HEK293T (cell line): ENCODE results near the gene USP37.
"Not testable (repeated sequence)": the region's sequence is repeated elsewhere in the genome, so short reads cannot be mapped to it uniquely, and the experiment has no call there.

Experiments used
- ARNT ChIP-seq: fragments of 450-650 bp; IDR thresholded peaks from 2 replicates; pipeline ENCODE4 v1.6.1; 2017; ENCODE audit warnings: mild to moderate bottlenecking
- CTBP1 ChIP-seq: fragments of 450-650 bp; IDR thresholded peaks from 2 replicates; pipeline ENCODE4 v1.6.1; 2016; ENCODE audit warnings: borderline replicate concordance
- ELF4 ChIP-seq: fragments of 450-650 bp; IDR thresholded peaks from 2 replicates; pipeline ENCODE4 v1.6.1; 2017; ENCODE audit warnings: antibody characterized with exemption
- FOXA1 ChIP-seq: fragments of 450-650 bp; IDR thresholded peaks from 2 replicates; pipeline ENCODE4 v1.6.1; 2016; ENCODE audit warnings: mild to moderate bottlenecking
- FOXK2 ChIP-seq: fragments of 450-650 bp; IDR thresholded peaks from 2 replicates; pipeline ENCODE4 v1.6.1; 2016; ENCODE audit warnings: mild to moderate bottlenecking
- FOXM1 ChIP-seq: fragments of 450-650 bp; IDR thresholded peaks from 2 replicates; pipeline ENCODE4 v1.6.1; 2017; ENCODE audit warnings: mild to moderate bottlenecking, borderline replicate concordance
- HDGF ChIP-seq: fragments of 450-650 bp; IDR thresholded peaks from 2 replicates; pipeline ENCODE4 v1.6.1; 2017; ENCODE audit warnings: antibody characterized with exemption, borderline replicate concordance
- NFRKB ChIP-seq: fragments of 450-650 bp; IDR thresholded peaks from 2 replicates; pipeline ENCODE4 v1.6.1; 2016; ENCODE audit warnings: mild to moderate bottlenecking, moderate library complexity
- SP1 ChIP-seq: fragments of 450-650 bp; IDR thresholded peaks from 2 replicates; pipeline ENCODE4 v1.6.1; 2017
- SUZ12 ChIP-seq: fragments of 450-650 bp; IDR thresholded peaks from 2 replicates; pipeline ENCODE4 v1.6.1; 2016; ENCODE audit warnings: mild to moderate bottlenecking
- TF ChIP-seq, protein P1 (sequence below): fragments of 450-650 bp; IDR thresholded peaks from 2 replicates; pipeline ENCODE4 v1.6.1; 2016

DNA sequence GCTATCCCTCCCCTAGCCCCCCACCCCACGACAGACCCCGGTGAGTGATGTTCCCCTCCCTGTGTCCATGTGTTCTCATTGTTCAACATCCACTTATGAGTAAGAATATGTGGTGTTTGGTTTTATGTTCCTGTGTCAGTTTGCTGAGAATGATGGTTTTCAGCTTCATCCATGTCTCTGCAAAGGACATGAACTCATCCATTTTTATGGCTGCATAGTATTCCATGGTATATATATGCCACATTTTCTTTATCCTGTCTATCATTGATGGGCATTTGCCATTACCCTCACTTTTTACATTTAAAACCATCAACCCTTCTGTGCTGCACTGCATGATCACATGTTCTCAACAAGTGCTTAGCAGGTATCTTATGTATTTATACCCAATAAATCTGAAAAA, 39.7 kb downstream of the USP37 start:
- not testable (repeated sequence) for TF ChIP-seq FOXM1, FOXA1, SUZ12, NFRKB, SP1, FOXK2, CTBP1, ARNT, HDGF, ELF4
- TF ChIP-seq, protein P1, sequence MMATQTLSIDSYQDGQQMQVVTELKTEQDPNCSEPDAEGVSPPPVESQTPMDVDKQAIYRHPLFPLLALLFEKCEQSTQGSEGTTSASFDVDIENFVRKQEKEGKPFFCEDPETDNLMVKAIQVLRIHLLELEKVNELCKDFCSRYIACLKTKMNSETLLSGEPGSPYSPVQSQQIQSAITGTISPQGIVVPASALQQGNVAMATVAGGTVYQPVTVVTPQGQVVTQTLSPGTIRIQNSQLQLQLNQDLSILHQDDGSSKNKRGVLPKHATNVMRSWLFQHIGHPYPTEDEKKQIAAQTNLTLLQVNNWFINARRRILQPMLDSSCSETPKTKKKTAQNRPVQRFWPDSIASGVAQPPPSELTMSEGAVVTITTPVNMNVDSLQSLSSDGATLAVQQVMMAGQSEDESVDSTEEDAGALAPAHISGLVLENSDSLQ: not testable (repeated sequence)
